Activated naive CD8-positive, alpha-beta T cell treated with anti-CD3 and anti-CD28 coated beads for 36 hours (primary cell): ENCODE measurements around the gene SPX. TPM values are rescaled to one million over a fixed set of nuclear protein-coding genes. Genes with fewer than 3 reads are reported as not detected.

ENCODE experiments used
- total RNA-seq, 2 experiments: library from RNA; stranded (reverse); gene quantifications; one replicate each; pipeline ENCODE4 v1.2.3, GENCODE V29; 2021

Gene SPX
- total RNA-seq, 2 experiments from 2014 or later = 0.31 to 0.42 TPM

Other genes with a start within 250 kb of the SPX start
- gene SLCO1A2, start 191.4 kb upstream of the SPX start, total RNA-seq = not detected
- gene IAPP, start 153.4 kb upstream of the SPX start, total RNA-seq = not detected
- gene PYROXD1, start 88.6 kb upstream of the SPX start, total RNA-seq = 10 to 100 TPM; 24.3 to 25.6 TPM
- 10 to 100 TPM; 83.4 to 90.7 TPM for gene RECQL, start 24.7 kb upstream of the SPX start, total RNA-seq
- gene GOLT1B, start 24.5 kb upstream of the SPX start, total RNA-seq = 10 to 100 TPM; 34.1 to 35.4 TPM
- gene GYS2, start 78.6 kb downstream of the SPX start, total RNA-seq = not detected
- gene LDHB, start 131.5 kb downstream of the SPX start, total RNA-seq = 1,000 to 10,000 TPM; 1,947 to 1,996 TPM
- gene KCNJ8, start 248.4 kb downstream of the SPX start, total RNA-seq = not detected